Heart left ventricle (tissue), 13 donors: ENCODE measurements around the gene SLX4IP.

Experiments
- CTCF ChIP-seq, 12 donors: fragments of 200-600 bp; sonication (generic) in 4 of 12; IDR thresholded peaks; one replicate each; pipeline versions ENCODE4 v1.5.0 to v1.8.0; 2018 to 2022; ENCODE audit warnings: antibody characterized with exemption in 12 of 12, mild to moderate bottlenecking in 5 of 12
- POLR2A ChIP-seq, 2 donors: fragments of 450-650 bp; IDR thresholded peaks; one replicate each; pipeline ENCODE4 v1.6.1; 2017; ENCODE audit warnings: antibody characterized with exemption in 2 of 2, mild to moderate bottlenecking in 2 of 2, moderate library complexity in 2 of 2
- donor health status: ischemic (EF 13 %, LVEDD 7.1; RV severe dilation, severe dysfunction).
- donor health status: DM: no; HTN: yes; CAD: no.
- donor health status: DM: no; HTN: no; CAD: no.
- donor health status: ischemic (EF 25% LVEDD 6.9; RV normal size, moderate dysfunction).
- donor health status: ischemic (EF 25% LVEDD 5.7; RV mildly dilated, moderate dysfunction).
- donor health status: ischemic (EF 35%, LVEDD 5.7; RV mildly dilated, moderate dysfunction).
- donor health status: nonischemic (EF 11% LVEDD 7.7; RV severe dilation, severe dysfunction).
- donor health status: DM: yes; HTN: yes; CAD: no.
- donor health status: PGD.
- donor health status: ischemic (EF 29% LVEDD 5.4; RV normal size, mild dysfunction).
- donor health status: nonischemic (EF 23%, LVEDD 6.1; RV moderate dilation, normal function).

- no peak for TF ChIP-seq CTCF (IDR thresholded peaks at IDR 0.05)
- TF ChIP-seq POLR2A (IDR thresholded peaks at IDR 0.05): no peak
Observed at GRCh38 chr20:10513931-10514575, 78.9 kb downstream of the SLX4IP start.
